ENCODE measurements around the gene RAB1A.
A peak's percentile ranks its signal among the peaks of the same experiment; 100 is the strongest.

Gene RAB1A

GRCh38 chr2:65057391-65058052 is 72.4 kb downstream of the RAB1A start:
- DNase-seq: no peak

- DNase-seq: no peak
These were observed 72.9 kb downstream of the RAB1A start for GRCh38 chr2:65057054-65057375.

GRCh38 chr2:65056215-65057053 is 73.5 kb downstream of the RAB1A start, which contains the start of gene CEP68:
TSS of gene CEP68 (plus strand) at chr2:65056416. CDS start at chr2:65069445, 13,029 bp downstream.
- peak; percentile 90 for DNase-seq

- DNase-seq: peak; percentile 36
These were observed 74.3 kb downstream of the RAB1A start for GRCh38 chr2:65055422-65056214.

- no peak for DNase-seq
These were observed 75.0 kb downstream of the RAB1A start for GRCh38 chr2:65054749-65055421.

DNA sequence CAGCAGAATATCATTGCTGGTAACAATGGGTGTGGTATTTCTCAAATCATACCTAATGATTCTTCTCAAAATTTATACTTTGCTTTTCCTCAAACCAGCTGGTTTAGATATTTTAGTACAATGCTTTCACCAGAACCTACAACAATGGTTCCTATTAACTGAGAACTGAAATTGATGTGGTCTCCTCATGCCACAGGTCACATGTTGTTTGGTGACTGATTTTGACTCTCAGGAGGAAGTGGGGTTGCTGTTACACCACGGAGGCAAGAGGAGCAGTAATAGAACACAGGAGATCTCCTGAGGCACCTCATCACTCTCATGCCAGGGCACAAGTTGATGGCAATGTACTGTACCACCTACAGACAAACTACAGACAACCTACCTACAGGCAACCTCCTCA is 76.7 kb downstream of the RAB1A start:
- DNase-seq: peak; percentile 34

GRCh38 chr2:65050931-65051330 is 79.0 kb downstream of the RAB1A start:
- DNase-seq: no peak

GRCh38 chr2:65049010-65049639 is 80.8 kb downstream of the RAB1A start:
- DNase-seq: no peak

- no peak for DNase-seq
These were observed 83.1 kb downstream of the RAB1A start for GRCh38 chr2:65046633-65047407.

DNA sequence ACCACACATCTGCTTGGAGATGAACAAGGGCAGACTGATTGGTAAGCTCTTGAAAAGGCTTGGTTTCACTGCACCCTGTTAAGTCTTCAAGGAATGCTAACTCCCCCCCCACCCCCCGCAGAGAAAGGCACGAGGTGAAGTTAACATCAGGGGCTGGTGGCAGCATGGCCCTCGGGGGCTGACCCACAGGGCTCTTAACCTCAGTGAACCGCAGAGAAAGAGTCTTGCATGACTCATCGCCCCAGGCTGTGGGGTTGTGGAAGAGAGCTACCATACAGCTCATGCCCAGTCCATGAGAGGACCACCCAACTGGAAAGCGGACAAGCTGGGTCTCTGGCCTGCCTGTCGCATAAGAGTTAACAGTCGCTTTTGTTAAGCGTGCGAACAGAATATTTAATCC is 84.3 kb downstream of the RAB1A start:
- no peak for DNase-seq

DNA sequence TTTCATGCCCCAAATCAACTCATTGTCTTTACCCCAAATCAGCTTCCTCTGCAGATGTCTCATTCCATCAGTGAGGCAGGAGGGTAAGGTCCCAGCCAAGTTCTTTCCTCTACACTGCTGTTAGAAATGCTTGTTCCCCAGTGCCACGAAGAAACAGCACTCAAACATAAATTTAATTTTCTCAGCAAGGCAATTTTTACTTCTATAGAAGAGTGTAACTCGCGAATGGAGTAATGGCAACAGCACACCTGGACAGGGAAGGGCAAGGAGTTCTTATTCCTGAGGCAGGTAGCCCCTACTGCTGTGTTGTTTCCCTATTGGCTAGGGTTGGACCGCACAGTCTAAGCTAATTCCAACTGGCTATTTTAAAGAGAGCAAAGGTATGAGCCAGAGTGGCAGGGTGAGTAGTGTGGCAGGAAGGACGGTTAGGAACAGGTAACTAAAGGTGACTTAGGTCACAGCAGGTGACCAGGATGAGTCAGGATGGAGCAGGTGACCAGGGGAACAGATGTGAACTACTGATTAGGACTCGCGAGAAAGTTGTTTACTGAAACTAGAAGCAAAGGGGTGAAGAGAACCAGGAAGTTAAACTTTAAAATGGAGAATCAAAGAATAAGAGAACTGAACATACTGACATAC is 85.7 kb downstream of the RAB1A start:
- DNase-seq: no peak

DNA sequence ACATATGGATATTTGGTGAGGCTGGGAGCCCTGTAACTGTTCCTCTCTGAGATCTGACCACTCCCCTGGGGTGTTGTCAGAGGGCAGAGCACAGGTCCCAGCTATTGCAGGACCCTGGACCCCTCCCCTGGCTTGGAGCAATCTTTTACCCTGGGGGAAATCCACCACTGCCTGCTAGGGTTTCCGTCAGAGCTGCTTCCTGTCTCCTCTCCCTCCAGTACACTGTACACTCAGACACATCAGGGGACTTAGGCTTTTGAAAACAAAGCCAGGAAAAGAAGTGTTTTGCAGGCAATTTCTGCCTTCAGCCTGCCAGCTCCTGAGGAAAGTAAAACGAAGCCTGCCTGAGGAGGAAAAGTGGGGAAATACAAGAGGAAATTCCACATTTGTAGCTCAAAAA is 86.9 kb downstream of the RAB1A start:
- DNase-seq: no peak

- peak; percentile 48 for DNase-seq
These were observed 89.3 kb downstream of the RAB1A start for GRCh38 chr2:65040400-65041261.

- DNase-seq: no peak
These were observed 90.3 kb downstream of the RAB1A start for GRCh38 chr2:65039640-65040039.

DNA sequence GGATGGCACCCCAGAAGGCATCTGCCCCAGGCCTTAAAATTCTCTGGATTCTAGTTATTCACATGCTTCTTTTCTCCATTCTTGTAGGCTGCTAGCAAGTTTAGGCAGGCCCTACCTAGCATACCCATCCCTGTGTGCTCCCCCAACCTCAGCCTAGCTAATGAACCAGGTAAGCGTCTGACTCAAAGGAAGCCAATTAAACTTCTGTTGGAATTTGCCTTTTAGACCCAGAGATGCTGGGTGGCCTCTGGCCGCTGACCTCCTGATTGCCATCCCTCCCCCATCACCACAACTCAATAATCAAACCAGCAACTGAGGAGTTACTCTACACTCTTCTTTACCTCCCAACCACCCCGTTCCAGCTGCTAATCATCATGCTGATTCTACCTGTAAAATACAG is 92.7 kb downstream of the RAB1A start:
- DNase-seq: no peak
